ENCODE measurements around the gene SERBP1.
A peak's percentile ranks its signal among the peaks of the same experiment; 100 is the strongest.
"Not testable (repeated sequence)": the region's sequence is repeated elsewhere in the genome, so short reads cannot be mapped to it uniquely, and the experiment has no call there.

The SERBP1 gene

DNA sequence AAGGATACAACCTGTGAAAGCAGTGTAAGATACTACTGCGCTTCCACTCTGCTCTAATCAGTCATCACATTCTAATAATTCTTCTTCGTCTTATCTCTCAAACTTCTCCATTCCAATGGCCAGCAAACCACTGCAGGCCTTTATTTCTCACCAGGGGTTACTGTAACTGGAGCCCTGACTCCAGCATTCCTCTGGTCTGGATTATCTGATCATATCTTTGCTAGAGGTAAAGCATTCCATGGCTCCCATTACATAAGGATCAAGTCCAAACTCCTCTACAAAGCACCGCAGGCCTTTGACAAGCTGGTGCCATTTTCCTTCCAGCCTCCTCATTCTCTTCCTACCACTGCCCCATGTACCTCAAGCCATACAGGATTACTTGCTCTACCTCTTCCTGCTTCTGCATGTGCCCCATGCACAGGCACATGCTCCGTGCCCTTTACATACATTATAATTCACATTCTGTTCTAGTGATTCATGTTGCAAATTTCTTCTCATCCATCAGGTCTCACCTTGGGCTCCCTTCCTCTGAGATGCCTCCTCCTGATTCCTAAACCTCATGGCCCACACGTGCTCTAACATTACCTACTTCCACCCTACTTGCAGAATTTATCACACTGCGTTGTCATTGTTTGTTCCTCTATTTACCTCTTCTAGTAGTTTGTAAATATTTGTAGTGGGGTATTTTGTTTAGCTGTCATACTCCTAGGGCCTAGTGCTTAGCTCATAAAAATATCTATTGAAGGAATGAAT is 9.3 kb upstream of the SERBP1 start:
- no peak for DNase-seq

DNA sequence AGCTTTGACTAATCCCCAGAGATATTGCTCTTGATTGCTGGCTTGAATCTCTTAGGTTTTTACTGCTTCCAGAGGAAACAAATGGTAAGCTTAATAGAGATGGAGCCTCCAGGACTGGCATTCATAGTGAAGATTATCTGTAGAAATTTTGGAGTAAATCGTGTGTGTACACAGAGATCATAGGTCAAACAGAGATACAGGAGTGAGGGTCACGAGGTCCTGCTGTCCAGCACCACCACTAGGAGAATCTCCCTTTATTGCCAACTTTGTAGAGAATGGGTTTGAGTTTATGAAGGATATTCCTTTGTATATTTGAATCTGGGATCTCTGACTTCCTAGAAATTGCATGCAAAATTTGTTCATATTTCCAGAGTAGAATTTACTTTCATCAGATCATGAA is 7.8 kb upstream of the SERBP1 start:
- no peak for DNase-seq

DNA sequence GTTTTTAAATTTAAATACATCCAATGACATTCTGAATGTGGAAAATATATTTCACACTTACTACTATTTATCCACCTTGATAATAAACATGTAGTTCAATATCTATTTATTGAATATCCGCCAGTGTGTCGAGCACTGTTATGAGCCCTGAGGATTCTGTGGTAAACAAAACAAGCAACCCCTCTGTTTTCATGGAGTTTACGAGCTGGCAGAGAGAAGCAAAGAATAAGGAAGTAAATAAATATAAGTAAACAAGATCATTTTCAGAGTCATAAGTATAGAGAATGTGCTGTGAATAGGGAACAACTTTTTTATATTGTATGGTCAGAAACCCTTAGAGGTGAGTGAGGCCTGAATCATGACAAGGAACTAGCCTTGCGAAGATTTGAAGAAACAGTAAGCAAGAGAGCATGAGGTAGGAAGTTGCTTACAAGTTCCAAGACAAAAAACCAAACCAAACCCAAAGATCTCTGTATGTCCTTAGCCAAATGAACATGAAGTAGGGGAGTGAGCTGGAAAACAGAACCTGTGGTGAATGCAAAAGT is 6.4 kb upstream of the SERBP1 start:
- no peak for DNase-seq

DNA sequence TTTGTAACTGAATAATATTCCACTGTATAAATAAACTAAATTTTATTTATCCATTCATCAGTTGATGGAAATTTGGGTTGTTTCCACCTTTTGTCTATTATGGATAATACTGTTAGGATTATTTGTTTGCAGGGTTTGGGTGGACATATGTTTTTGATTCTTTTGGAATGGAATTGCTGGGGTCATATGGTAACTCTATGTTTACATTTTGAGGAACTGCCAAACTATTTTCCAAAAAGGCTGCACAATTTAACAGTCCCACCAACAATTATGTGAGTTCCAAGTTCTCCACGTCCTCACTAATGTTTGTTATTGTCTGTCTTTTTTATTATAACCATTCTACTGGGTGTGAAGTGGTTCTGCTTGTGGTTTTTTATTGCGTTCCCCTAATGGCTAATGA is 4.3 kb upstream of the SERBP1 start:
- no peak for DNase-seq

DNA sequence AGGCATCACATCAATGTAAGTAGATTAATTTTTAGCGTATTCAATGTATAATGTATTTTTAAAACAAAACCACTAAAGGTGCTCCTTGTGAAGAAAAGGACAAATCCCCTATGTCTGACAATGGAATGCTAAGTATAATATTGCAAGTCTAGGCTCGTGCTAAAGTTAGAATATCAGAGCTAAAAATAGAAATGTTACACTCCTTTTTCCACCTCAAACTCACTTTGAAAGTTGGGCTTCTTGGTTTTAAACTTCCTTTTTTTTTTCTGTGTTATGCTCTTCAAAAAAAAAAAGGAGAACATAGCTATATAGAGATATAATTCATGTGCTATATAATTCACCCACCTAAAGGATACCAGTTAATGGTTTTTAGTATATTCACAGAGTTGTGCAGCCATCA is 3.6 kb upstream of the SERBP1 start:
- no peak for DNase-seq

DNA sequence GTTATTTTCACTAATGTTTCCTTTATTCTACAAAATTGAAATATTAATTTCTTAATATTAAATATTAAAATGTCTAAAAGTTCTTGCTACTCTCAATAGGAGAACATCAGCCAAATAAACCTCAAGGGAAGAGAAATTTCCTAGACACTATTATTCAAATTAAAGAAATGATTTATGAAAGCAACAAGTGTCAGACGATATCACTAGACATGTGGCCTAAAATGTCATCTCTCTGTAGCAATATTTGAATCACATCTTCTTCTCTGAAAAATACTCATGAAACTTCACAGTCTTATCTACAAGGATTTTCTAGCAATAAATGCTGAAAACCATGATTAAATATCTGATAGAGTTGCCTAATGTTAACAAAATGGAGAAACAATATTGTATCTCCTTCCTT is 2.5 kb upstream of the SERBP1 start:
- DNase-seq = no peak

DNA sequence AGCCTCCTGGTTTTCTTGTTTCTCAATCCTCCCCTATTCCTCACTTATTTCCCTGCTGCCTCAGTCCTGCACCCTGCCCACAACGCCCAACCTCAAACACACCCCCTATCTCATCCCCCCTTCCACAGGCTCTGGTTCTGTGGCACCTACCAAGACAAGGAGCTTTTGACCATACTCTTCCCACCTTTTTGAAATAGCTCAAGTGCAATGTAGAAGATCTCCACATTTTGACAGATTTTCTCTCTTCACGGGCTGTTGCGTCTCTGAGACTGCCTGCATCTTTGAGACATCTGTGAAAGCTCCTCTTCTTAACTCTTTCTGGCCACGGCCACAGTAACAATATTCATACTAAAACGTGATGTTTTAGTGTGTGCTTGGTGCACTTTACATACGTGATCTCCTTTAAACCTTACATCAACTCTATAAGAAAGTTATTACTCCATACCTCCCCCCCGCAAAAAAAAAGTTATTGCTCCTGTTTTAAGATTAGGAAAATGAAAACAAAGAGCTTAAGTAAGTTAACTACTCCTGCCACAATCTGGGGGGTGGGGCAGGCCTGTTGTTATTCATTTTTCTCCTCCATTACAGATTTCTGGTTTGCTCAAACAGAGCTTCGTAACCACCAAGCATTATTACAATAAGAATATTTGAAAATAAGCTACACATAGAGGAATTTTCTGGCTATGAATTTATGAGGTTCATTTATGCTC is 1.8 kb upstream of the SERBP1 start:
- DNase-seq = no peak

DNA sequence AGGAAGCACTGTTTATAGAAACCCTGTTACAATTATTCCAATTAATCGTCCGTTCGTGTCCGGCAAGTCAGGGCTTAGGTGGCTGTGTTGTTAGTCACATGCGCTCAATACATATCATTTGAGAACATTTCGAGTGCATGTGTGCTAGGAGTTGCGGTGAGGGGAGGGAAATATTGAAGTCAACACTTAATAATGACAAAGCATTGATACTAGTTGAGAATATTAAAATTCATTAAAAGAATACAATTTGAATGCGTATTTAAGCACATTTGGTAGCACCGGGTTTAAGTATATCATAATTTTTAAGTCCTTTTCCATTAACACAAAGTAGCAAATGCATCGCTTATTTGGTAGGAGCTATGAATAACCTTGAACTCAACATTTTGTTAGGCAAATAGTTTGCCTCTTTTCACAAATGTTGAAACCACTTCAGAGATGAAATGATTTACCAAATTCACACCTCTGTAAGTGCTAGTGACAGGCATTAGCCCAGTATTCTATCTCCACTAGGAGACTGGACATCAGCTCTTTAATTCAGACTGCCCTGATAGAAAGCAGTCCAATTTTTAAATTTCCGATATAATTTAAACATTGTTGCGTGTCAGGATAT is 1.1 kb upstream of the SERBP1 start:
- no peak for DNase-seq

DNA sequence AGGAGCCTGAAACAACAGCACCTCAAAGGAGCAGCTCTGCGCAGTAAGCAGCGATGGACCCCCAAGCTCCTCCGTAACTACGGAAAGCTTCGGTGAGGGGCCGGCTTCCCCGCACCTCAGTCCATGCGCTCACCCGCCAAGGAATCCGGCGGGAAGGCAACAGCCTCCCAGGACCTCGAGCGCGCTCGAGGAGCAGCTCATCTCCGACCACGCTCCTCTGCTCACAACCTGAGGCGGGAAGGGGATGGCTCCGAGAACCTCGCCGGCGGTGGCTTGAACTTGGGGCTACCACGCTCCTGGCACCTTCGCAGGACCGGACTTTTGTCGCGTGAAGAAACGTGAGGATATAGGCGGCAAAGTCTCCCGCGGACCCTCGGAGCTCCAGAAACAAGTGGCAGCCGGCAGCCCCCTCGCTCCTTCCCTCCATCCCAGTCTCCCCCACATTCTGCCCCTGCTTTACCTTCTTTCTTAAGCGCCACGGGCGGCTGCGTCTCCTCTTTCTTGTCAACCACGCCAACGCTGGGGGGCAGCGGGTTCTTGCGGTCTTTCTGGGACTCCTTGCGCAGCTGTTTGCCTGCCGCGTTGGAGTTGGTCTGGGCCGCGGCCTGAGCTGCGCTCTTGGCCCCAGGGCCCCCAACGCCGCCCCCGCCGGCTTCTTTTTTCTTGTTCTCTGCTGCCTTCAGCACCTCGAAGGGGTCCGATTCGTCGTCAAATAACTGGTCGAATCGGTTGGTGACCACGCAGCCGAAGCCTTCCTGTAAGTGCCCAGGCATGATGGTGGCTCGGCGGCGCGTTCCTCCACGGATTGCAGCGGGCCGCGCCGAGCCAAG is 459 bp downstream of the SERBP1 start:
- DNase-seq = peak; percentile 23

DNA sequence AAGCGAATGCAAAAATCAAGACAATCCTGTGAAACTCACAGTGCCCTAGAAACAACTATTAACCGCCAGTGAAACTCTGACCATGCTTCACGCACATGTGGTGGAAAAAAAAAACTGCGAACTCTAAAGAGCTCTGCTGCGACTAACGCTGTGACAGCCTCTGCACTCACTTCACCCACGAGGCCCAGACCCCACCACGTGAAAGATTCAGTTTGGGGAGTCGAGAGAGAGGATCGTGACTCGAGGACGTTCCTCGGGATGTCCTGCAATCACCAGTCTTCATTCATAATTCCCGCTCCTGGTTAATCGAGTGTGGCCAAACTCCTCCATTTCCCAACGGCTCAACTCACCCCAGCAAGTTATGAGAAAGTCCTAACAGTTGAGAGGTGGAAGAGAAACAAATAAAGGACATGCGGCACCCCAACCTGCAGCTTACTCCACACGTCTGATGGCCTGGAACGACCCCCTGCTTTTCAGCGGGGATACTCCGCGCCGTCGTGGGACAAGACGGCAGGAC is 1.1 kb downstream of the SERBP1 start:
- DNase-seq = no peak

DNA sequence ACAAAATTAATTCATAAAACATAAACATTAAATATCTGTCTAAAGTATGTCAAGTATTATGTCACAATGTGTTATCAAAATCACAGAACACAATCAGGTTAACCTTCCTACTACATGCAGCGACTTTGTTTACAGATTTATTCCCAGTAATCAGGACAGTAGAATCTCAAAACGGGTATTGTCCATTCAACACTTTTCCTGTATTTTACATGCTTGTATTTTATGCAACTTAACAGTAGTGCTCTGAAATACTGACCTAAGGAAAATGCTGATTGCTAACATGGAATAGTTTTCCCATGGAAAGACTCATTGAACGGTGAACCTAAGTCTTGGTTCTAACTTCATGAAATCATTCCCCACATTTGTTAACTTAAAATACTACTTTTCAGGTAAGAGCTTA is 2.3 kb downstream of the SERBP1 start:
- no peak for DNase-seq

DNA sequence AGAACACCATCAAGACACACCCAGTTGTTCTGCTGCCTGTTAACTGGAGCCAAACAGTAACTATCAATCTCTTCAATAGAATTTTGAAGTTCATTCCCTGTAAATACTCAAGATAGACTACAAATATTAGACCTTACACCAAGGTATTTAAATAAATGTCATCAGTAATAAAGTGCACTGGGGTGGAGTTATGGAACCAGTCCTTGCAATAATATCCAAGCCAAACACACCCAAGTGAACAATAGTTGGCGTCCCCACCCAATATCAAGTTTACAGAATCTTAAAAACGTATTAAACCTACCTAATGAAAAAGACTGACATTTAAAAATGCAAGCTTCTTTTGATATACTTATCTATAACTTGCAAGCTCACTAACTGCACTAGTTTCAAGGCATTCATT is 2.7 kb downstream of the SERBP1 start:
- no peak for DNase-seq

DNA sequence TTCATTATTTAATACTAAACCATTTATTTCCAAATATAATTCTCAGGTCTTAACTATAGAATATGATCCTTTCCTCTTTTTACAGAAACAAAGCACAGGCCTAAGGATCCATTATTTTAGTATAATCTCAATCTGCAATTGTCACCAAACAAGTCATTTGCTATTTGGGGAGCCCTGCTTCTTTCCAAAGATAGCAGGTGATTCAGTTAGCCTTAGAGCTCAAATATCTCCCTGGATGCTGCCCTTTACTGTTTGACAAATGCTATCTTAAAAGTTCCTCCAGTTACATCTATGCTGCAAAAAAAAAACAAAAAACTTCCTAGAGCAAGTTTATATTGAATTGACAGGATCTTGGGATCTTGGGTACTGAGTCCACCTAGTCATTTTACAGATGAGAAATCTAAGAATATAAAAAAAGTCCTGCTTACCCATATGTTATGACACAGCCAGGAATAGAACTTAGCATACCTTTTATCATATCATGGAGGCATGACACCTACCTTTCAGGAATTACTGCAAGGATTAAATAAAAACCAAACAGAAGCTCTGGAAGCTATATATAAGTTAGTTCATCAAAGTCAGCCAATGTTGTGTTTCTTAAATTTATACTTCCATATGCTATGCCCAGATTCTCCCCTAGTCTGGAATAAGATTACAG is 9.2 kb downstream of the SERBP1 start:
- DNase-seq = no peak

DNA sequence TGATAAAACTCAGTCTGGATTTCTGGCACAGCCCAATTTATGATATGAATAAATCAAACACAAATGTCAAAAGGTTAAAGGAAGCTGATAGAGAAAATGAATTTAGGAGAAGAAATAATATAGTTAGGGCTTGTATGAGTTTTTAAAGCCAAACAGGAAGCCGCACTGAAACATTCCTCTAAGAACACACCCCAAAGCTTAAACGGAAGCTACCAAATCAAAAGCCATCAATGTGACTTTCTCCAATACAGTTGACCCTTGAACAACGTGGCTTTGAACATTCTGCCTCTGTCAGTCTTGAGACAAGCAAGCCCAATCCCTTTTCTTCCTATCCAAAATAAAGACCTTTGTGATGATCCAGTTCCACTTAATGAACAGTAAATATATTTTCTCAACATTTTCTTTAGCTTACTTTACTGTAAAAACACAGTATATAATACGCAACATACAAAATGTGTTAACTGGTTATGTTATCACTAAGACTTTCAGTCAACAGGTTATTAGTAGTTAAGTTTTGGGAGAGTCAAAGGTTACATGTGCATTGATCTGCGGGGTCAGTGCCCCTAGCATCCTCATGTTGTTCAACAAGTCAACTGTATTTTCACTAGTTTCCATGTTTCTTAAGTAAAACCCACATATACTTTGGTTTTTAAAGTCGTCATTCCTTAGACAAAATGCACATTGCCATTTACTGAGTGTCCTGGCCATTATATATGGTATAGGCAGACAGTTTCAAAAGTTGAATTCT is 11.2 kb downstream of the SERBP1 start:
- no peak for DNase-seq

DNA sequence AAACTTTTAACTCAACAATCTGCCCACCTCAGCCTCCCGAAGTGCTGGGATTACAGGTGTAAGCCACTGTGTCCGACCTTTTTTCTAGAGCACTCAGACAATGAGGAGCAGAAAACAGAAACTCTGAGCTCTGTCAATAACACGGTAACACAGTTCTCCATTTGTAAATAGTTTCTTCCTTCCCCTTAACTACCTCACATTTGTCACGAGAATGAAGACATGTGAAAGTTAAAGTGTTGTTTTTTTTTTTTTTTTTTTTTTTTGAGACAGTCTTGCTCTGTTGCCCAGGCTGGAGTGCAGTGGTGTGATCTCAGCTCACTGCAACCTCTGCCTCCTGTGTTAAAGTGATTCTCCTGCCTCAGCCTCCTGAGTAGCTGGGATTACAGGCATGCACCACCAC is 12.5 kb downstream of the SERBP1 start:
- not testable (repeated sequence) for DNase-seq

DNA sequence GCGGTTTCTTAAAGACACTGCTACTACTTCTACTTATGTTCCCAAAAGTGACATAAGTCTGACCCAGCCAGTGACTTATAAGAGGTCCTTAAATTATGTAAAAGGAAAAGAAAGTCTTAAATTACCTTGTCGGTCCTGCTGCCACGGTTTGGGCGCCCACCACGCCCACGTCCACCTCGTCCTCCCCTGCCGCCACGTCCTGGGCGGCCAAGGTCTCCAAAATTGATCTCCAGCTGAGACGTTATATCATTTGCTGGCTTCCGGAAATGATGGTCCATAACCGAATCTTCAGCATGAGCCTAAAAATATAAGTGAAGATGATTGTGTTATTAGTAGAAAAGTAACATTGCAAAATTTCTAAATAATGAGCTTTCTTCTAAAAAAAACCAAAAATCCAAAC is 15.2 kb downstream of the SERBP1 start:
- DNase-seq = no peak

DNA sequence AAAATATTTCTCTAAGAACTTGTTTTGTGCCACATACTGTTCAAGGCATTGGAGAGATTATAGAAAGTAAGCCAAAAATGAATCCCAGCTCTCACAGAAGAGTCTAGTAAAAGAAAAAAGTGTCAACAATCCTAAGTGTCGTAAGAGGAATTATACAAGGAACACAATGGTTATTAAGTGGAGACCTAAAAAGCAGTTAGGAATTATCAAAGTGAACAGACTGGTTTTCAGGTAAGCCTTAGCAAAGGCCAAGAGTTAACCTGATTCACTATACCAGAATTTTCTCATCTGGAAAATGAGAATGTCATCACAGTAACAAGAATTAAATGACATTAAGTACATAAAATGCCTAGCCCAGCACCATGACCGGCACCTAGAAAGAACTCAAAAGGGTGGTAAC is 15.6 kb downstream of the SERBP1 start:
- DNase-seq = no peak

DNA sequence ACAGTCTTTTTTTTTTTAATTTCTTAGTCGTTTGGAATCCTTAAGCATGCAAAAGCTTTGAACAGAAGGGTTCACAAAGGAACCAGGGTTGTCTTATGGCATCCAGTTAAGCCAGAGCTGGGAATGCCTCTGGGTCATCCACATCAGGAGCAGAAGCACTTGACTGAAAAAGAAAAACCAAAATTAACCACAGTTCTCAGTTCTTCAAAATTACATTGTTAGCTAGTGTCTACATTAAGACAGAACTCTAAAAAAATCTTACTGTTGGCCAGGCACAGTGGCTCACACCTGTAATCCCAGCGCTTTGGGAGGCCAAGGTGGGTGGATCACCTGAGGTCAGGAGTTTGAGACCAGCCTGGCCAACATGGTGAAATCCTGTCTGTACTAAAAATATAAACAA is 17.1 kb downstream of the SERBP1 start:
- not testable (repeated sequence) for DNase-seq

DNA sequence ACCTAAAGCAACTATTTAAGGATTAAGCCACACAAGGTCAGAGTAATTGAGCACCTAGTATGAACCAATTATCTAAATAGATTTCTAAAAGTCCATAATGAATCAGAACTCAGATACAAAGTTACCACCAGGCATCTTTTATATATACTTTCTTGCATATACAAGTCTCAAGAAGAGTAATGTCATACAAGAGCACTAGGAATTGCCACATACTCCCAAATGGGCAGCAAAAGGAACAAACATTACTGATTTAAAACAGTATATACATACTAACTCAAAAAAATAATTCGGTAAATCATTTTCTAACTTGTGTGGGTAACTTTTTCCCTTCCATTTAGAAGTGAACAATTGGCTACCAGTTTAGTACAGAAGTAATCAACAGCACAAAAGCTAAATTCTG is 22.1 kb downstream of the SERBP1 start:
- DNase-seq = no peak

DNA sequence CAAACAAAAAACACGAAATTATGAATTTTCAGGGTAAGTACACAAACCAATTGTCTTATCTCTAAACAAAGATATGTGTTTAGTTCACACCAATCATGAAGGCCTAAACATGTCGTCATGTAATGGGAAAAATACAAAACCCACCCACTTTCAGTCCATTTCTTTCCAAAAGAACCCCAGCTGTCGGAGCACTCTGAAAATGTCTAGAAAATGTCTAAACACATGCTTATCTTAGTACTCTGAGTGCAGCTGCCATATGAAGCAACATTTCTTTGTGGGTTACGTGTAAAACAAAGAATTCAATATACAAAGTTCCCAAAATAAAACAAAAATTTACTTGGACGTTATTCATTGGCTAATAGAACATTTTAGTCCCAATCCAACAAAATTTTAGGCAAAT is 22.7 kb downstream of the SERBP1 start:
- no peak for DNase-seq

DNA sequence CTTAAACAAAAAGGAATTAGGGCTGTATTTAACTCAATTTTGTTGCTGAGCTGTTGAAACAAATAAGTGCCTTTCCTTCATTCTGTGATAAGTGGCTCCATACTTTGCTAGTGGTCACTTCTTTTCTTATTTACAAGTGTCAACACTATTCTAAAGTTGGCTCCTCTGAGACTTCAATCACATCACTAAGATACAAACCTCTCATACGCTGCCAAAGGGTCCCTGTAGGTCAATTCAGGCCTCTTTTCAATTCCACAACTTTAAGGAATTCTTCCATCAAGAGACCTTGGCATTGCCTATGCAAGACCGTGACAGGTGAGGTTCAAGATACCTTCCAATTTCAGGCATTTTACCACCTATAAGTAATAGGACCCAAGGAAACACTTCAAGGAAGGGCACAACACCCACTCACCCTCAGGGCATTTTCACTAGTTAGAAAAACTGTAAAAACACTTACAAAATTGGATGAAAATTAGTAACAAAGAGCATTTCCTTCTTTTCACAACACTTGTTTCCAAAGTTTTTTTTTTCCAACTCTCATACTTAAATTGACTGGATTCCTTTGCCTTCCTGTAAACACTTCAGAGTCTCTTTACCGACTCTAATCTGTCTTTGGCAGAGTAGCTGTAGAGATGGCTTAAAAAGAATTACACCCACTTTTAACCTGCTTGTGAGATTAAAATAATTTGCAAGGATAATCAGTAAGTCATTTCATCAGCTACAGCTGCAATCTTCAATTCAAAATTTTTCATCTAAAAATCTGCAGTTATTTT is 24.5 kb downstream of the SERBP1 start:
- DNase-seq = no peak
